ENCODE results near the gene SERPINA12. TPM values are rescaled to one million over a fixed set of nuclear protein-coding genes. Genes with fewer than 3 reads are reported as not detected.

SERPINA12 gene
- polyA plus RNA-seq, 1 donor from 2014 or later: not detected

DNA sequence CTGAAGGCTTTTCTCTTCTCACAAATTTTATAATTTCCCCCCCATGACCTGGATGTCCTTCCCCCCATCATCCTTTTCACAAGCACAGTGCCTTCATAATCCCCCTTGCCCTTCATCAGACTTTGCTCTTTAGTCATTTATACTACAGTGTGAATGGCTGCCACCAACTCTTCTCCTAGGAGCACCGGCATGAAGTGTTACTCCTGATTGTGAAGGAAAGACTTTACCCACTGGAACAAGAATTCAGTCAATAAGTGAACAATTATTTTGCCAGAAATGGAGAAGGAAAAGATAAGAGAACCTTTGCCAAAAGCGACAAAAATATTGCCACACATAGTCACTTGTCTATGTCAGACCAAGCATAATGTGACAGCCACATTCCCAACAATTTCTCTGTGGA is 38.2 kb downstream of the SERPINA12 start:
- H3K4me3 ChIP-seq (ENCODE audit: low read length): no peak overlapping the region
- H3K9me3 ChIP-seq (ENCODE audit: low read length): no peaks in the 10 kb centered on the region
- no peak overlapping the region for H3K4me2 ChIP-seq (ENCODE audit: low read length)
- no peaks in the 10 kb centered on the region for H3K27me3 ChIP-seq (ENCODE audit: insufficient read depth, low read depth, low read length)
- no peaks in the 10 kb centered on the region for H3K9me2 ChIP-seq (ENCODE audit: insufficient read depth, low read length)
- no peaks in the 10 kb centered on the region for H3K36me3 ChIP-seq (ENCODE audit: insufficient read depth, low read length)
- H3K9ac ChIP-seq (ENCODE audit: low read length): no peak overlapping the region
- no peak overlapping the region for H3K27ac ChIP-seq (ENCODE audit: low read length)
- no peak overlapping the region for H2AFZ ChIP-seq (ENCODE audit: low read depth, low read length)
- H3F3A ChIP-seq (ENCODE audit: insufficient read depth, low read length, poor library complexity, severe bottlenecking): no peaks in the 10 kb centered on the region
- H4K20me1 ChIP-seq (ENCODE audit: insufficient read depth): no peaks in the 10 kb centered on the region
- no peaks in the 10 kb centered on the region for H3K79me2 ChIP-seq (replicated peaks; ENCODE audit: insufficient read depth, low read length)
- TF ChIP-seq, protein P1, sequence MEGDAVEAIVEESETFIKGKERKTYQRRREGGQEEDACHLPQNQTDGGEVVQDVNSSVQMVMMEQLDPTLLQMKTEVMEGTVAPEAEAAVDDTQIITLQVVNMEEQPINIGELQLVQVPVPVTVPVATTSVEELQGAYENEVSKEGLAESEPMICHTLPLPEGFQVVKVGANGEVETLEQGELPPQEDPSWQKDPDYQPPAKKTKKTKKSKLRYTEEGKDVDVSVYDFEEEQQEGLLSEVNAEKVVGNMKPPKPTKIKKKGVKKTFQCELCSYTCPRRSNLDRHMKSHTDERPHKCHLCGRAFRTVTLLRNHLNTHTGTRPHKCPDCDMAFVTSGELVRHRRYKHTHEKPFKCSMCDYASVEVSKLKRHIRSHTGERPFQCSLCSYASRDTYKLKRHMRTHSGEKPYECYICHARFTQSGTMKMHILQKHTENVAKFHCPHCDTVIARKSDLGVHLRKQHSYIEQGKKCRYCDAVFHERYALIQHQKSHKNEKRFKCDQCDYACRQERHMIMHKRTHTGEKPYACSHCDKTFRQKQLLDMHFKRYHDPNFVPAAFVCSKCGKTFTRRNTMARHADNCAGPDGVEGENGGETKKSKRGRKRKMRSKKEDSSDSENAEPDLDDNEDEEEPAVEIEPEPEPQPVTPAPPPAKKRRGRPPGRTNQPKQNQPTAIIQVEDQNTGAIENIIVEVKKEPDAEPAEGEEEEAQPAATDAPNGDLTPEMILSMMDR (IDR thresholded peaks at IDR 0.05; ENCODE audit: poor library complexity, severe bottlenecking): no peak
- TF ChIP-seq SMC3 (conservative IDR thresholded peaks at IDR 0.05; ENCODE audit: poor library complexity) (no peak), EZH2 (IDR thresholded peaks at IDR 0.05; ENCODE audit: borderline replicate concordance, insufficient read depth, low read length, poor library complexity, severe bottlenecking) (no peak), MXI1 (conservative IDR thresholded peaks at IDR 0.05; ENCODE audit: poor library complexity, severe bottlenecking) (no peak), EP300 (conservative IDR thresholded peaks at IDR 0.05; ENCODE audit: poor library complexity, severe bottlenecking) (no peak), POLR2AphosphoS5 (IDR thresholded peaks at IDR 0.05) (no peak), TAF1 (IDR thresholded peaks at IDR 0.05; ENCODE audit: low read depth) (no peak), RAD21 (conservative IDR thresholded peaks at IDR 0.05) (no peak)
- TF ChIP-seq, protein P2, sequence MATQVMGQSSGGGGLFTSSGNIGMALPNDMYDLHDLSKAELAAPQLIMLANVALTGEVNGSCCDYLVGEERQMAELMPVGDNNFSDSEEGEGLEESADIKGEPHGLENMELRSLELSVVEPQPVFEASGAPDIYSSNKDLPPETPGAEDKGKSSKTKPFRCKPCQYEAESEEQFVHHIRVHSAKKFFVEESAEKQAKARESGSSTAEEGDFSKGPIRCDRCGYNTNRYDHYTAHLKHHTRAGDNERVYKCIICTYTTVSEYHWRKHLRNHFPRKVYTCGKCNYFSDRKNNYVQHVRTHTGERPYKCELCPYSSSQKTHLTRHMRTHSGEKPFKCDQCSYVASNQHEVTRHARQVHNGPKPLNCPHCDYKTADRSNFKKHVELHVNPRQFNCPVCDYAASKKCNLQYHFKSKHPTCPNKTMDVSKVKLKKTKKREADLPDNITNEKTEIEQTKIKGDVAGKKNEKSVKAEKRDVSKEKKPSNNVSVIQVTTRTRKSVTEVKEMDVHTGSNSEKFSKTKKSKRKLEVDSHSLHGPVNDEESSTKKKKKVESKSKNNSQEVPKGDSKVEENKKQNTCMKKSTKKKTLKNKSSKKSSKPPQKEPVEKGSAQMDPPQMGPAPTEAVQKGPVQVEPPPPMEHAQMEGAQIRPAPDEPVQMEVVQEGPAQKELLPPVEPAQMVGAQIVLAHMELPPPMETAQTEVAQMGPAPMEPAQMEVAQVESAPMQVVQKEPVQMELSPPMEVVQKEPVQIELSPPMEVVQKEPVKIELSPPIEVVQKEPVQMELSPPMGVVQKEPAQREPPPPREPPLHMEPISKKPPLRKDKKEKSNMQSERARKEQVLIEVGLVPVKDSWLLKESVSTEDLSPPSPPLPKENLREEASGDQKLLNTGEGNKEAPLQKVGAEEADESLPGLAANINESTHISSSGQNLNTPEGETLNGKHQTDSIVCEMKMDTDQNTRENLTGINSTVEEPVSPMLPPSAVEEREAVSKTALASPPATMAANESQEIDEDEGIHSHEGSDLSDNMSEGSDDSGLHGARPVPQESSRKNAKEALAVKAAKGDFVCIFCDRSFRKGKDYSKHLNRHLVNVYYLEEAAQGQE (IDR thresholded peaks at IDR 0.05; ENCODE audit: borderline replicate concordance): no peak

DNA sequence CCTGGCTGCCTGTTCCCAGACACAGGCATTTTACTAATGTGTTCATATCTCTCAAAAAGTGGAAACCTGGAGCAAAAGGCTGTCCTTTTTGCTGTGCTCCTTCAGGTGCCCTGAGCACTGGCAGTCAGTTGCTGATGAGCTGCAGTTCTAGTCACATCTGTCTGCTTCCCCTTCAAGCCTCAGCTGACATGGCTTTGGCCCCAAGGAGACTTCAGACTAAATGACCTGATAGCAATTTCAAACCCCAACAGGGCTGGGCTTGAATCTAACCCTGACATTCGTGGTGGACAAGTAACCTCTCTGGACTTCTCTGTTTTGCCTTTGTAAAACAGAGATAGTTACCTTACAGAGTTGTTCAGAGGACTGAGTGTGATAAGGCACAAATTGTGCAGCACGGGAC is 39.0 kb downstream of the SERPINA12 start:
- H3K4me3 ChIP-seq (ENCODE audit: low read length): no peak overlapping the region
- no peaks in the 10 kb centered on the region for H3K9me2 ChIP-seq (ENCODE audit: insufficient read depth, low read length)

More for the DNA sequence above, 39.0 kb downstream of the SERPINA12 start:
- Histone ChIP-seq H3K9ac (ENCODE audit: low read length) (no peak overlapping the region), H3F3A (ENCODE audit: insufficient read depth, low read length, poor library complexity, severe bottlenecking) (no peaks in the 10 kb centered on the region), H2AFZ (ENCODE audit: low read depth, low read length) (no peak overlapping the region), H3K27ac (ENCODE audit: low read length) (no peak overlapping the region), H3K9me3 (ENCODE audit: low read length) (no peaks in the 10 kb centered on the region), H3K4me2 (ENCODE audit: low read length) (no peak overlapping the region), H3K79me2 (replicated peaks; ENCODE audit: insufficient read depth, low read length) (no peaks in the 10 kb centered on the region), H4K20me1 (ENCODE audit: insufficient read depth) (no peaks in the 10 kb centered on the region), H3K27me3 (ENCODE audit: insufficient read depth, low read depth, low read length) (no peaks in the 10 kb centered on the region), H3K36me3 (ENCODE audit: insufficient read depth, low read length) (no peaks in the 10 kb centered on the region)
- TF ChIP-seq POLR2AphosphoS5 (IDR thresholded peaks at IDR 0.05) (no peak), RAD21 (conservative IDR thresholded peaks at IDR 0.05) (no peak), SMC3 (conservative IDR thresholded peaks at IDR 0.05; ENCODE audit: poor library complexity) (no peak), EZH2 (IDR thresholded peaks at IDR 0.05; ENCODE audit: borderline replicate concordance, insufficient read depth, low read length, poor library complexity, severe bottlenecking) (no peak), TAF1 (IDR thresholded peaks at IDR 0.05; ENCODE audit: low read depth) (no peak), EP300 (conservative IDR thresholded peaks at IDR 0.05; ENCODE audit: poor library complexity, severe bottlenecking) (no peak), MXI1 (conservative IDR thresholded peaks at IDR 0.05; ENCODE audit: poor library complexity, severe bottlenecking) (no peak)
- TF ChIP-seq, protein P2 (IDR thresholded peaks at IDR 0.05; ENCODE audit: borderline replicate concordance): no peak
- TF ChIP-seq, protein P1 (IDR thresholded peaks at IDR 0.05; ENCODE audit: poor library complexity, severe bottlenecking): no peak

Data from neural cell (in vitro differentiated cells).